Activated CD4-positive, alpha-beta memory T cell treated with anti-CD3 and anti-CD28 coated beads, Interleukin-2, amount 10 ng/mL, durations not matched to agents 7 days and 5 days (primary cell): ENCODE data around the gene RAD51AP2. TPM values are rescaled to one million over a fixed set of nuclear protein-coding genes. Genes with fewer than 3 reads are reported as not detected.

ENCODE experiments used
- CTCF ChIA-PET: fragments of 350-600 bp; sonication (Branson Sonifier 250); formaldehyde crosslinking; loops from one replicate; lab custom pipeline; 2021; ENCODE audit warnings: antibody characterized with exemption, inconsistent platforms; lab: Charles Lee
- POLR2A ChIA-PET: fragments of 350-600 bp; sonication (Branson Sonifier 250); formaldehyde crosslinking; loops from one replicate; lab custom pipeline; 2021; ENCODE audit warnings: antibody characterized with exemption; lab: Charles Lee
- DNase-seq: peaks from one replicate; pipeline ENCODE4 v3.0.0-alpha.2; 2020
- H3K27ac Mint-ChIP-seq: one replicate; pipeline ENCODE4 v1.8.0; 2021; ENCODE audit warnings: mild to moderate bottlenecking, mixed read lengths
- H3K27me3 Mint-ChIP-seq: one replicate; pipeline ENCODE4 v1.8.0; 2021; ENCODE audit warnings: mixed read lengths
- H3K36me3 Mint-ChIP-seq: one replicate; pipeline ENCODE4 v1.8.0; 2021; ENCODE audit warnings: low read depth, mixed read lengths
- H3K4me1 Mint-ChIP-seq: one replicate; pipeline ENCODE4 v1.8.0; 2021; ENCODE audit warnings: mixed read lengths
- H3K4me3 Mint-ChIP-seq: one replicate; pipeline ENCODE4 v1.8.0; 2021; ENCODE audit warnings: mild to moderate bottlenecking, mixed read lengths
- H3K9me3 Mint-ChIP-seq: one replicate; pipeline ENCODE4 v1.8.0; 2021; ENCODE audit warnings: mixed read lengths
- total RNA-seq, 2 experiments: library from RNA; stranded (reverse); gene quantifications; one replicate each; pipeline ENCODE4 v1.2.3, GENCODE V29; 2021

Gene RAD51AP2
- total RNA-seq, 2 experiments from 2014 or later: not detected

DNA sequence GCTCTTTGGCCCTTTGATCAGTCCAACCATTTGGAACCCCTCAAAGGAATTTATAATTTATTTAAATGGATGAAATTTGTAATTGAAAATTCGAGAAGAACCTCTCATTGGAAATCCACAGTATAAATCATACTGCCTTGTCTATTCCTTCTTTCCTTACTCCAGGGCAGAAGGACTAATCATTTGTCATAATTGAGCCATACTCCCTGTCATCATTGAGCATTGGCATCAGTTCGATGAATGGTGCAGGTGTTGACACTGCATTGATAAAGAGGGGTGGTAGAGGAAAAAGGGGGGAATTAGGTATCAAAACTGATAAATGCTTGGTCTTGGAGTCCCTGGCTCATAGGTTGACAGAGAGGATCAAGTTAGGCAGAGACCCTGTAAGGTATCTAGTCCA, 24.2 kb upstream of the RAD51AP2 start:
- no peaks in the 10 kb centered on the region for H3K9me3 Mint-ChIP-seq
- no peak overlapping the region for H3K27ac Mint-ChIP-seq
- peaks cover 2% of the 10 kb centered on the region for H3K4me1 Mint-ChIP-seq
- no peak for DNase-seq
- H3K27me3 Mint-ChIP-seq: peaks cover 48% of the 10 kb centered on the region
- no peak overlapping the region for H3K4me3 Mint-ChIP-seq
- CTCF ChIA-PET: no interaction called here
- no peaks in the 10 kb centered on the region for H3K36me3 Mint-ChIP-seq
- POLR2A ChIA-PET: no interaction called here

GRCh38 chr2:17541531-17541950, 23.3 kb upstream of the RAD51AP2 start:
- no peaks in the 10 kb centered on the region for H3K36me3 Mint-ChIP-seq

DNA sequence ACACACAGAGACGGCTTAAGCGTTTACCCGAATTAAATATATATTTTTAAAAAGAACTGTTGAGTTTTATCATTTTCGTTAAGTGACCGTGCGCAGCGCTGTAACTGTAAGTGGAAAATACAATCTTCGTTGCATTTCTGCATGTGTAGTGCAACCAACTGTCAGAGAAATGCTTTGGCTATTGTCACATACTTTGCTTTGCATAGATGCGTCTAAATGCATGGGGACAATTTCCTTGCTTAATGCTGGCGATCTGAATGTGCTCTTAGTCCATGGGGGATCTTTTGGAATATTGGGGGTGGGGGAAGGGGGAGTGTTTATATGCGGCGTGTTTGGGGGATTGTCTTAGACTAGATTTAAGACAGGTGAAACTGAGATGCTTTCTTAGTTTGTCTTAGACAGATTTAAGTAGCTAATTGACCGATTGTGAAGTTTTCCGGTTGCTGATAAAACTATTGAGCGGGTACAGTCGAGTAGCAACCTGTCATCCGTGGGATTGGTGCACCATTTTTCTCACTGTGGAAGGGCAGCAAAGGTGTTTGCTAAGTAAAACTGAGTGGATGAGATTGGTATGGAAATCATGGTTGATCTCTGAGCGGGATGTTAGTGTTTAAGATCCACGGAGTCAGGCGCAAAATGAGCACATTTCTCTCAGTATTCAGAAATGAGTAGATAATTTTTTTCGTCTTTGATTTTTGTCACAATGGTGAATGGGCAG, 22.7 kb upstream of the RAD51AP2 start:
- peak overlapping the region; percentile 30 for H3K4me3 Mint-ChIP-seq
- H3K4me1 Mint-ChIP-seq: peaks cover 2% of the 10 kb centered on the region
- no peak overlapping the region for H3K27ac Mint-ChIP-seq
- ChIA-PET CTCF (no interaction called here), POLR2A (no interaction called here)
- no peak for DNase-seq
- no peaks in the 10 kb centered on the region for H3K36me3 Mint-ChIP-seq
- no peaks in the 10 kb centered on the region for H3K9me3 Mint-ChIP-seq
- H3K27me3 Mint-ChIP-seq: peaks cover 53% of the 10 kb centered on the region

More at GRCh38 chr2:17541531-17541950, 23.3 kb upstream of the RAD51AP2 start:
- H3K4me3 Mint-ChIP-seq: no peak overlapping the region
- peaks cover 2% of the 10 kb centered on the region for H3K4me1 Mint-ChIP-seq
- no peak overlapping the region for H3K27ac Mint-ChIP-seq
- ChIA-PET CTCF (no interaction called here), POLR2A (no interaction called here)
- H3K27me3 Mint-ChIP-seq: peaks cover 51% of the 10 kb centered on the region
- no peaks in the 10 kb centered on the region for H3K9me3 Mint-ChIP-seq
- no peak for DNase-seq

- H3K27me3 Mint-ChIP-seq: peaks cover 56% of the 10 kb centered on the region
- no peak for DNase-seq
- peak within 1 kb of the TSS; percentile 30 for H3K4me3 Mint-ChIP-seq
- ChIA-PET POLR2A (no interaction called here), CTCF (no interaction called here)
- peaks cover 2% of the 10 kb centered on the region for H3K4me1 Mint-ChIP-seq
- no peak within 1 kb of the TSS for H3K27ac Mint-ChIP-seq
- H3K9me3 Mint-ChIP-seq: no peaks in the 10 kb centered on the region
- no peaks in the 10 kb centered on the region for H3K36me3 Mint-ChIP-seq
Measured at GRCh38 chr2:17540093-17540812, 22.0 kb upstream of the RAD51AP2 start, which contains the start of gene VSNL1. TSS of gene VSNL1 (plus strand) at chr2:17540696. CDS start at chr2:17592075, 51,379 bp downstream.

GRCh38 chr2:17539611-17540092, 21.4 kb upstream of the RAD51AP2 start:
- H3K36me3 Mint-ChIP-seq: no peaks in the 10 kb centered on the region
- no peak overlapping the region for H3K27ac Mint-ChIP-seq
- CTCF ChIA-PET: no interaction called here
- DNase-seq: no peak
- peaks cover 57% of the 10 kb centered on the region for H3K27me3 Mint-ChIP-seq
- no peaks in the 10 kb centered on the region for H3K9me3 Mint-ChIP-seq
- POLR2A ChIA-PET: no interaction called here
- H3K4me3 Mint-ChIP-seq: no peak overlapping the region
- H3K4me1 Mint-ChIP-seq: peaks cover 2% of the 10 kb centered on the region

DNA sequence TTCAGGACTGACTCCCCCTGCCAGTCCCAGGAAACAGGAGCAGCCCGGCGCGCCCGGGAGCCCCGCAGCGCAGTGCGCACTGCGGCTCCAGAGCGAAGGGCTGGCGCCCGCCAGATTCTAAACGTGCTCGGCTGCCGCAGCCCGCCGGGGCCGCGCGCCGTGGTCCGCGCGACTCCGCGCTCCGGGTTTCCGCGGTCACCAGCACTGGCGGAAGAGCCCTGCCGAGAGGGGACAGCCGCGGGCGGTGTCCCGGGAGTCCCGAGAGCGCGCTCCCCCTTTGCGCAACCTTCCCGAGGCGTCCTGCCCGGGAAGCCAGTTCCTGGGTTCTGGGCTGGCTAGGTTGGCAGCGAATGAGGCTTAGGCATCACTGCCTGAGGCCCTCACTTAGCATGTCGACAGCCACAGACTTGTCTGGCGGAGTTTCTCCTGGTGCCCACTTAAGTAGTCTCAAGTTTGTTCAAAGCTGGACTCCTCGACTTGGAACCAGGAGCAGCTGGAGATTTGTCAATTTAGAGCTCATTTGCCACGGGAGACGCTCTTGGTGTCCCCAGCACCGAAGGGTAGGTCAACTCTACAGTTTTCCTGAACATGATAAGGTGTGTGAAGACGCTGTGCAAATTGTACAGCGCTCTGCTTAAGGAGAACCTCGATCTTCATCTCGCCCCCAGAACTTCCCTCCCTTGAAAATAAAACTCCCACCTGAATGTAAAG, 20.8 kb upstream of the RAD51AP2 start:
- no peak for DNase-seq
- CTCF ChIA-PET: no interaction called here
- H3K4me3 Mint-ChIP-seq: no peak overlapping the region
- no peaks in the 10 kb centered on the region for H3K36me3 Mint-ChIP-seq
- H3K27ac Mint-ChIP-seq: no peak overlapping the region
- H3K27me3 Mint-ChIP-seq: peaks cover 57% of the 10 kb centered on the region
- POLR2A ChIA-PET: no interaction called here
- no peaks in the 10 kb centered on the region for H3K9me3 Mint-ChIP-seq
- H3K4me1 Mint-ChIP-seq: peaks cover 2% of the 10 kb centered on the region

DNA sequence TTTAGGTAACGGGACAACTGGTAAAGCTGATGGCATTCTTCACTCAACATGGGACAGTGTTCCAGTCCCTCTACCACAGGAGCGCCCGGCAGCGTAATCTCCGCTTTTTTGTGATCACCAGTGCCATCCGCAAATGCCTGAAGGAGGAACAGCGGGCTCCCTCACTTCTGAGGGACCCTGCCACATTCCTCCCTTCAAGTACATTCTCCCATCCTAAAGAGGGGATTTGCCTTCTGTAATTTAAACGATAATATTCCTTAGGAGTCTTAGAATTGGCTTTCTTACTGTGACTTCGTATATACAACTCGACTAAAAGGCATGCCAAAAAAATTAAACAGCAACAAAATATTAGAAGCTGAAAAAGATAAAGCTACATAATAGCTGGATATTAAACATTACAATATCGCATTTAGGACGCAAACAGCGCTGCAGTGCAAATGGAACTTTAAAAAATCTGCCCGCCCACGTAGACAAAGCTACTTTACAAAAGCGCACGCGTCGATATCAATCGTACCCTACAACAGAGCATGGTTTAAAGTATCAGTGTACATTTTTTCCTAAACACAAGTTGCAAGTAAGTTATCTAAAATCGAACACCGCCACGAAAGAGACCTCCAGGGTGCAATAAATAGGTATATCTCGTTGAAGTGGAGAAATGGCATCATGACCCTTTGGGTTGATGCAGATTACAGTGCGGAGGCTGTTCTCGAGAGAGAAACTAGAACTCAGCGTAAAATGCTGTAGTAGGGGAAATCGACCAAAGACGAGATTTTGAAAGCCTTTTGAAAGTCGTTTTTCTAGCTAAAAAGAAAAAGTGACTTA, 20.0 kb upstream of the RAD51AP2 start:
- POLR2A ChIA-PET: no interaction called here
- CTCF ChIA-PET: no interaction called here
- no peaks in the 10 kb centered on the region for H3K36me3 Mint-ChIP-seq
- no peak overlapping the region for H3K27ac Mint-ChIP-seq
- DNase-seq: no peak
- H3K9me3 Mint-ChIP-seq: no peaks in the 10 kb centered on the region
- peaks cover 2% of the 10 kb centered on the region for H3K4me1 Mint-ChIP-seq
- H3K4me3 Mint-ChIP-seq: no peak overlapping the region
- peaks cover 53% of the 10 kb centered on the region for H3K27me3 Mint-ChIP-seq

DNA sequence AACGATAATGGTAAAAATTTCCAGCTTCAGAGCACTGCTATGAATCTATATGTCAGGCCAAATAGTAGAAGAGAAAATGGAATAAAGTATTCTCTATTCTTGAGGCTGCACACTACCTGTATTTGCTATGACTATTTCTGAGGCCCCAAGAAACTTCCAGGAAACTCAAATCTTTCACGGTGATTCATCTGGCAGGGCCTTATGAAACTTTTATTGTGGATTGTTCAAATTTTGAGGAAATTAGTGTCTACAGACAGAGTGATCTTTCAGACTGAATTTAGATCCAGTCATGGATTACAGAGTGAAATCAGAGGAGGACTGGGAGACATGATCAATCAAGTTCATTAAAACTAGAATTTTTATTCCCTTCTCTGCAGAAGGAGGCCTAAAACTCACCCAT, 18.2 kb upstream of the RAD51AP2 start:
- ChIA-PET CTCF (no interaction called here), POLR2A (no interaction called here)
- no peaks in the 10 kb centered on the region for H3K36me3 Mint-ChIP-seq
- DNase-seq: no peak
- H3K27ac Mint-ChIP-seq: no peak overlapping the region
- peaks cover 43% of the 10 kb centered on the region for H3K27me3 Mint-ChIP-seq
- H3K4me1 Mint-ChIP-seq: peaks cover 2% of the 10 kb centered on the region
- H3K9me3 Mint-ChIP-seq: no peaks in the 10 kb centered on the region
- H3K4me3 Mint-ChIP-seq: no peak overlapping the region

DNA sequence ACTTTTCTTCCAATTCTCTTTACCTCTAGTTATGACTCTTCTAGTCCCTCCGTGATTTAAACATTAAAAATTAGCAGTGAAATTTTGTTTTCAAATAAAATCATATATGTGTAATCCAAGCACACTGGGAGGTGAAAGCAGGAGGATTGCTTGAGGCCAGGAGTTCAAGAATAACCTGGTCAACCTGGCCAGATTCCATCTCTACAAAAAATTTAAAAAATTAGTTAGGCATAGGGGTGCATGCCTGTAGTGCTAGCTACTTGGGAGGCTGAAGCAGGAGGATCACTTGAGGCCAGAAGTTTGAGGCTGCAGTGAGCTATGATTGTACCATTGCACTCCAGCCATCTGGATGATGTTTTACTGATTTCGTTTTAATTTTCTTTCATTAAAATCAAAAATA, 15.3 kb upstream of the RAD51AP2 start:
- Mint-ChIP-seq H3K27me3 (peaks cover 18% of the 10 kb centered on the region), H3K9me3 (no peaks in the 10 kb centered on the region), H3K27ac (no peak overlapping the region), H3K36me3 (no peaks in the 10 kb centered on the region), H3K4me3 (no peak overlapping the region), H3K4me1 (no peaks in the 10 kb centered on the region)
- no peak for DNase-seq
- ChIA-PET POLR2A (no interaction called here), CTCF (no interaction called here)

GRCh38 chr2:17529771-17530170, 11.5 kb upstream of the RAD51AP2 start:
- CTCF ChIA-PET: no interaction called here
- Mint-ChIP-seq H3K9me3 (no peaks in the 10 kb centered on the region), H3K4me1 (no peaks in the 10 kb centered on the region), H3K36me3 (no peaks in the 10 kb centered on the region), H3K27ac (no peak overlapping the region), H3K4me3 (no peak overlapping the region), H3K27me3 (no peaks in the 10 kb centered on the region)
- DNase-seq: no peak
- POLR2A ChIA-PET: no interaction called here

GRCh38 chr2:17522303-17522702, 4.1 kb upstream of the RAD51AP2 start:
- Mint-ChIP-seq H3K9me3 (no peaks in the 10 kb centered on the region), H3K27me3 (peaks cover 4% of the 10 kb centered on the region), H3K4me1 (no peaks in the 10 kb centered on the region), H3K36me3 (no peaks in the 10 kb centered on the region), H3K27ac (no peak overlapping the region), H3K4me3 (no peak overlapping the region)
- POLR2A ChIA-PET: no interaction called here
- DNase-seq: no peak
- CTCF ChIA-PET: no interaction called here

DNA sequence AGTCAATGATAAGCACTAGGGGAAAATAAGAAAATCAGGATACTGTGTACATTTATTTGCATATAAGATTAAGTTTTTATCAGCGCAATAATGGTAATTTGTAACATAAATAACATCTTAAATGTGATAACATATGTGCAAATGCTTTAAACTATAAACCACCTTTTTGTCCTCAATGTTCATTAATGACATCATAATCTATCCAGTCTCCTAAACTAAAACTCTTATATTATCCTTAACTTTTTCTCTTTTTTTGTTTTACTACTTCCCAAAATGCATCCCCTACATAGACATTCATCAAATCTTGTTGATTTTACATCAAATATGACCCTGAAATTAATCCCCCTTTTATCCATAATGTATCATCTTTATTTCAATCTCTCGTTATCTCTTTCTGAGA, 3.4 kb upstream of the RAD51AP2 start:
- no peaks in the 10 kb centered on the region for H3K4me1 Mint-ChIP-seq
- peaks cover 4% of the 10 kb centered on the region for H3K27me3 Mint-ChIP-seq
- H3K9me3 Mint-ChIP-seq: no peaks in the 10 kb centered on the region
- H3K36me3 Mint-ChIP-seq: no peaks in the 10 kb centered on the region
- ChIA-PET CTCF (no interaction called here), POLR2A (no interaction called here)
- no peak for DNase-seq
- no peak overlapping the region for H3K27ac Mint-ChIP-seq
- no peak overlapping the region for H3K4me3 Mint-ChIP-seq
